Measurements from ENCODE around the gene NAGPA.

GRCh38 chr16:5012887-5013286, 20.8 kb downstream of the NAGPA start:
- TF ChIP-seq ZBTB7A (IDR thresholded peaks at IDR 0.05; ENCODE audit: low read depth) (no peak), FOXM1 (IDR thresholded peaks at IDR 0.05; ENCODE audit: borderline replicate concordance, low read depth) (no peak), RAD21 (IDR thresholded peaks at IDR 0.05; ENCODE audit: low read depth) (no peak), TEAD4 (IDR thresholded peaks at IDR 0.05) (no peak), TCF12 (IDR thresholded peaks at IDR 0.05; ENCODE audit: low read depth) (no peak), EP300 (IDR thresholded peaks at IDR 0.05; ENCODE audit: borderline replicate concordance) (no peak), EGR1 (IDR thresholded peaks at IDR 0.05) (no peak), USF1 (IDR thresholded peaks at IDR 0.05) (no peak), REST (IDR thresholded peaks at IDR 0.05; ENCODE audit: low read depth) (no peak), YY1 (IDR thresholded peaks at IDR 0.05; ENCODE audit: low read depth) (no peak), NFIC (IDR thresholded peaks at IDR 0.05) (no peak), MAX (IDR thresholded peaks at IDR 0.05) (no peak), CEBPB (IDR thresholded peaks at IDR 0.05) (no peak)

Data from Ishikawa (cell line).